Adrenal gland (tissue), 5 donors: ENCODE data around the gene NPIPB4.
"Not testable (repeated sequence)": the region's sequence is repeated elsewhere in the genome, so short reads cannot be mapped to it uniquely, and the experiment has no call there.

Experiments
- POLR2A ChIP-seq, 2 donors: fragments of 450-650 bp; IDR thresholded peaks; one replicate each; pipeline ENCODE4 v1.6.1; 2017; ENCODE audit warnings: antibody characterized with exemption in 2 of 2, mild to moderate bottlenecking in 2 of 2, moderate library complexity in 1 of 2
- TF ChIP-seq, protein P1 (sequence below), 6 experiments: fragments of 450-650 bp in 4 of 6; fragments of 200-600 bp in 2 of 6; sonication (generic) in 1 of 6; IDR thresholded peaks; 1 replicate in 5 of 6; 2 replicates in 1 of 6; pipeline versions ENCODE4 v1.5.1 to v1.8.0; 2016 to 2021; ENCODE audit warnings: antibody characterized with exemption in 6 of 6, mild to moderate bottlenecking in 2 of 6, moderate library complexity in 1 of 6
- donor health status: DM: no; HTN: no; CAD: no.

DNA sequence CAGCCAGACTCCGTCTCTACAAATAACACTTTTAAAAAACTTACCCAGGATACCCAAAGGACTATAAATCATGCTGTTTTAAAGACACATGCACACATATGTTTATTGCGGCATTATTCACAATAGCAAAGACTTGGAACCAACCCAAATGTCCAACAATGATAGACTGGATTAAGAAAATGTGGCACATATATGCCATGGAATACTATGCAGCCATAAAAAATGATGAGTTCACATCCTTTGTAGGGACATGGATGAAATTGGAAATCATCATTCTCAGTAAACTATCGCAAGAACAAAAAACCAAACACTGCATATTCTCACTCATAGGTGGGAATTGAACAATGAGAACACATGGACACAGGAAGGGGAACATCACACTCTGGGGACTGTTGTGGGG, 34.3 kb downstream of the NPIPB4 start:
- TF ChIP-seq, protein P1, sequence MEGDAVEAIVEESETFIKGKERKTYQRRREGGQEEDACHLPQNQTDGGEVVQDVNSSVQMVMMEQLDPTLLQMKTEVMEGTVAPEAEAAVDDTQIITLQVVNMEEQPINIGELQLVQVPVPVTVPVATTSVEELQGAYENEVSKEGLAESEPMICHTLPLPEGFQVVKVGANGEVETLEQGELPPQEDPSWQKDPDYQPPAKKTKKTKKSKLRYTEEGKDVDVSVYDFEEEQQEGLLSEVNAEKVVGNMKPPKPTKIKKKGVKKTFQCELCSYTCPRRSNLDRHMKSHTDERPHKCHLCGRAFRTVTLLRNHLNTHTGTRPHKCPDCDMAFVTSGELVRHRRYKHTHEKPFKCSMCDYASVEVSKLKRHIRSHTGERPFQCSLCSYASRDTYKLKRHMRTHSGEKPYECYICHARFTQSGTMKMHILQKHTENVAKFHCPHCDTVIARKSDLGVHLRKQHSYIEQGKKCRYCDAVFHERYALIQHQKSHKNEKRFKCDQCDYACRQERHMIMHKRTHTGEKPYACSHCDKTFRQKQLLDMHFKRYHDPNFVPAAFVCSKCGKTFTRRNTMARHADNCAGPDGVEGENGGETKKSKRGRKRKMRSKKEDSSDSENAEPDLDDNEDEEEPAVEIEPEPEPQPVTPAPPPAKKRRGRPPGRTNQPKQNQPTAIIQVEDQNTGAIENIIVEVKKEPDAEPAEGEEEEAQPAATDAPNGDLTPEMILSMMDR (IDR thresholded peaks at IDR 0.05) = not testable (repeated sequence)
- TF ChIP-seq POLR2A (IDR thresholded peaks at IDR 0.05) = not testable (repeated sequence)
